ENCODE results near the gene MORC4.

The MORC4 gene

GRCh38 chrX:106952538-106952937 lies 47.5 kb downstream of the MORC4 start:
- DNase-seq: no peak

- no peak for DNase-seq
These were observed 47.9 kb downstream of the MORC4 start for GRCh38 chrX:106952089-106952488.

GRCh38 chrX:106951230-106951629 lies 48.8 kb downstream of the MORC4 start:
- no peak for DNase-seq

- no peak for DNase-seq
These were observed 49.6 kb downstream of the MORC4 start for GRCh38 chrX:106950381-106950780.

GRCh38 chrX:106949366-106949765 lies 50.6 kb downstream of the MORC4 start:
- no peak for DNase-seq

- no peak for DNase-seq
These were observed 51.4 kb downstream of the MORC4 start for GRCh38 chrX:106948641-106949040.

- DNase-seq: no peak
These were observed 53.5 kb downstream of the MORC4 start for GRCh38 chrX:106946464-106946863.

- no peak for DNase-seq
These were observed 59.9 kb downstream of the MORC4 start for GRCh38 chrX:106940068-106940467.

- DNase-seq: no peak
These were observed 60.4 kb downstream of the MORC4 start for GRCh38 chrX:106939566-106939965.

- no peak for DNase-seq
These were observed 63.8 kb downstream of the MORC4 start for GRCh38 chrX:106936246-106936645.

- no peak for DNase-seq
These were observed 64.8 kb downstream of the MORC4 start for GRCh38 chrX:106935175-106935574.

GRCh38 chrX:106933538-106933961 lies 66.5 kb downstream of the MORC4 start:
- DNase-seq: no peak

GRCh38 chrX:106932960-106933537 lies 67.0 kb downstream of the MORC4 start:
- DNase-seq: no peak

- no peak for DNase-seq
These were observed 67.5 kb downstream of the MORC4 start for GRCh38 chrX:106932492-106932923.

GRCh38 chrX:106931831-106932491 lies 68.1 kb downstream of the MORC4 start:
- DNase-seq: no peak

GRCh38 chrX:106928227-106928626 lies 71.8 kb downstream of the MORC4 start:
- DNase-seq: no peak

- no peak for DNase-seq
These were observed 72.3 kb downstream of the MORC4 start for GRCh38 chrX:106927700-106928099.

GRCh38 chrX:106927023-106927422 lies 73.0 kb downstream of the MORC4 start:
- no peak for DNase-seq

- DNase-seq: no peak
These were observed 78.4 kb downstream of the MORC4 start for GRCh38 chrX:106921637-106922036.

GRCh38 chrX:106919932-106920452 lies 80.0 kb downstream of the MORC4 start, which contains the start of gene CLDN2:
Gene CLDN2, plus strand, starts transcription at chrX:106920402. Its CDS starts 7,827 bp downstream, at chrX:106928229.
- no peak for DNase-seq

GRCh38 chrX:106917830-106918500 lies 82.0 kb downstream of the MORC4 start:
- DNase-seq: no peak

GRCh38 chrX:106912864-106913263 lies 87.1 kb downstream of the MORC4 start:
- no peak for DNase-seq

- no peak for DNase-seq
These were observed 93.7 kb downstream of the MORC4 start for GRCh38 chrX:106906361-106906760.
